Omental fat pad (tissue), 4 donors: ENCODE measurements around the gene TAPBP. TPM values are rescaled to one million over a fixed set of nuclear protein-coding genes. Genes with fewer than 3 reads are reported as not detected.
A peak's percentile ranks its signal among the peaks of the same experiment; 100 is the strongest.
"Not testable (repeated sequence)": the region's sequence is repeated elsewhere in the genome, so short reads cannot be mapped to it uniquely, and the experiment has no call there.

Experiments
- ATAC-seq: fragments of 150-250 bp; one replicate; pipeline ENCODE4 v1.9.1; 2016; ENCODE audit warnings: mild to moderate bottlenecking, moderate library complexity; ENCODE audit not compliant: low FRiP score
- DNase-seq: peaks from one replicate; pipeline ENCODE4 v3.0.0-alpha.2; 2019; ENCODE audit warnings: low spot score
- total RNA-seq, 4 donors: library from RNA; depleted of rRNA; stranded (reverse); fragments of >200 nt; gene quantifications; one replicate each; pipeline ENCODE4 v1.1.0, GENCODE V29; 2016
- TF ChIP-seq, protein P1 (sequence below), 3 donors: fragments of 450-650 bp; IDR thresholded peaks; one replicate each; pipeline ENCODE4 v1.5.1; 2016 to 2017; ENCODE audit warnings: antibody characterized with exemption in 3 of 3, mild to moderate bottlenecking in 3 of 3, moderate library complexity in 2 of 3

Gene TAPBP
- total RNA-seq, 4 donors from 2014 or later: 50.2 to 90.5 (median 69.1) TPM

DNA sequence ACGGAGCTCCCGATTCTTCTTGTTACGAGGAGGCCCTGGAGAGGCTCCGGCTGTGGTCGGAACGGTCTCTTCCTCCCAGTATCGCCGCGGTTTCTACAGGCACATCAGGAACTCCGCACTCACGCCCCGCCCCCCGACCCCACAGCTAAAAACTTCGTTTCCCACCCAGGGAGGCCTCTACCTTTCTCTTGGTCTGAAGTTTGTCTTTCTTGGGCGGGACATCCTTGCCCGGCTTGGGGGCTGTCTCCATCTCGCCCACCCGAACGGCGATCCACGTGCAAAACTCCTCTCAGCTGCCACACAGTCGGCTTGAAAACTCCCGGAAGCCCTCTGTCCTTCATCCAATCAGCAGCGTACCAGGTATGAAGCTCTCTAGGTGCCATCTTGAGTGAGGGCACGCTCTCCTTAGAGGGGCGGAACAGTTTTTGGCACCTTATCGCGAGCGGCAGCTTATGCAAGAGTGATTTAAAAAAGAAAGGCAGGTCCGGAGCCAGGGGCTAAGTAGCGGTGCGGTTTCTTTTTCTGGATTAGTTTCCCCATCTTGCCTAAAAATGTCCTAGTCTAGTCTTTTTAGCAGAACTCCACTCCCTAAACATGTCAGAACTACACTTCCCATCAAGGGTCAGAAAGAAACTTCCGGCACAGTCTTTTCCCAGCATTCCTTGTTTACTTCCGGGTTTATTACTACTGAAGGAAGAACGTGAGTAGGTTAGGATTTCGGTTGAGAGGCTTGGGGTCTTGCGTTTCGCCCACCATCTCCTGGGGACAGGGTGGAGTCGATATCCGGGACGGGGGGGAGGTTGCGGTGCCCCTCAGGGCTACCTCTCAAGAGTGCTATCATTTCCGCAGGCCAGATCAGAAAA is 24.7 kb downstream of the TAPBP start, which contains the start of the genes PFDN6 and WDR46:
PFDN6 (plus strand) TSS at position 681 of the 863 bp plus-strand sequence. CDS start 256 bp downstream, outside the sequence.
WDR46 (minus strand) TSS at position 319 of the 863 bp plus-strand sequence; CDS start at position 250, 69 bp downstream.
- DNase-seq: peak; percentile 62
- TF ChIP-seq, protein P1, sequence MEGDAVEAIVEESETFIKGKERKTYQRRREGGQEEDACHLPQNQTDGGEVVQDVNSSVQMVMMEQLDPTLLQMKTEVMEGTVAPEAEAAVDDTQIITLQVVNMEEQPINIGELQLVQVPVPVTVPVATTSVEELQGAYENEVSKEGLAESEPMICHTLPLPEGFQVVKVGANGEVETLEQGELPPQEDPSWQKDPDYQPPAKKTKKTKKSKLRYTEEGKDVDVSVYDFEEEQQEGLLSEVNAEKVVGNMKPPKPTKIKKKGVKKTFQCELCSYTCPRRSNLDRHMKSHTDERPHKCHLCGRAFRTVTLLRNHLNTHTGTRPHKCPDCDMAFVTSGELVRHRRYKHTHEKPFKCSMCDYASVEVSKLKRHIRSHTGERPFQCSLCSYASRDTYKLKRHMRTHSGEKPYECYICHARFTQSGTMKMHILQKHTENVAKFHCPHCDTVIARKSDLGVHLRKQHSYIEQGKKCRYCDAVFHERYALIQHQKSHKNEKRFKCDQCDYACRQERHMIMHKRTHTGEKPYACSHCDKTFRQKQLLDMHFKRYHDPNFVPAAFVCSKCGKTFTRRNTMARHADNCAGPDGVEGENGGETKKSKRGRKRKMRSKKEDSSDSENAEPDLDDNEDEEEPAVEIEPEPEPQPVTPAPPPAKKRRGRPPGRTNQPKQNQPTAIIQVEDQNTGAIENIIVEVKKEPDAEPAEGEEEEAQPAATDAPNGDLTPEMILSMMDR (IDR thresholded peaks at IDR 0.05): no peak
- ATAC-seq: peak; percentile 93

DNA sequence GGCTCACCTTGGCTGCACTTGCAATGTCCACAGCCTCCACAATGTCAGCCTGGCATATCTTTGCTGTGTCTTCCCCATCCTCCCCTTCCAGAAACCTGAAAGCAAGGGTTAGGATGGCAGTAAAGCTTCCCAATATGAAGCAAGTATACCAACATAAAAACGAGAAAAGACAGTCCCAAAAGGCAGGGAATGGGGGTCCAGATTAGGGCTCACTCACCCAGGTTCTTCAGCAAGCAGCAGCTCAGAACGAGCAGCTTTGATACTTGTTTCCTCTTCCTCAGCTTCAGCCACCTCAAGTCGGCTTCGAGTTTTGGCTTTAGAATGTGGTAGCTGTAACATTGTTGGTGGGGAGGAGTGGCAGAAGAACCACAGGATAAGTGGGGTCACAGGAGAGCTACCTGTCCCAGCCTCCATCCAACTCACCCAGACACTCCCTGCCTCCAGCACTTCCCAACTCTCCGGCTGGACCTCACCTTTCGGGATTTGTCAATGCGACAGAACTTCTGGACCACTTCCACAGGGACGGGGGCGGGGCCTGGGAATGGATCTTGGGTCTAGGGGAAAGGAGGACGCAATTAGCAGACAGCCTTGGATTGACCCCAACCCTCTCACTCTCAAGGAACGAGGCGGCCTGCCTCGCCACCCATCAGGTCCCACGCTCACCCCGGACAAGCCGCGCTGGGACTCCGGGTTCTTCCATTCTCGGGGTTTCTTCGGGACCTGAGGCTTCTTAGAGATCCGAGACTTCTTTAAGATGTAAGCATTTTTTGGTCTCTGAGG is 25.5 kb downstream of the TAPBP start:
- TF ChIP-seq, protein P1 (IDR thresholded peaks at IDR 0.05): no peak
- ATAC-seq (no peak), DNase-seq (no peak)

DNA sequence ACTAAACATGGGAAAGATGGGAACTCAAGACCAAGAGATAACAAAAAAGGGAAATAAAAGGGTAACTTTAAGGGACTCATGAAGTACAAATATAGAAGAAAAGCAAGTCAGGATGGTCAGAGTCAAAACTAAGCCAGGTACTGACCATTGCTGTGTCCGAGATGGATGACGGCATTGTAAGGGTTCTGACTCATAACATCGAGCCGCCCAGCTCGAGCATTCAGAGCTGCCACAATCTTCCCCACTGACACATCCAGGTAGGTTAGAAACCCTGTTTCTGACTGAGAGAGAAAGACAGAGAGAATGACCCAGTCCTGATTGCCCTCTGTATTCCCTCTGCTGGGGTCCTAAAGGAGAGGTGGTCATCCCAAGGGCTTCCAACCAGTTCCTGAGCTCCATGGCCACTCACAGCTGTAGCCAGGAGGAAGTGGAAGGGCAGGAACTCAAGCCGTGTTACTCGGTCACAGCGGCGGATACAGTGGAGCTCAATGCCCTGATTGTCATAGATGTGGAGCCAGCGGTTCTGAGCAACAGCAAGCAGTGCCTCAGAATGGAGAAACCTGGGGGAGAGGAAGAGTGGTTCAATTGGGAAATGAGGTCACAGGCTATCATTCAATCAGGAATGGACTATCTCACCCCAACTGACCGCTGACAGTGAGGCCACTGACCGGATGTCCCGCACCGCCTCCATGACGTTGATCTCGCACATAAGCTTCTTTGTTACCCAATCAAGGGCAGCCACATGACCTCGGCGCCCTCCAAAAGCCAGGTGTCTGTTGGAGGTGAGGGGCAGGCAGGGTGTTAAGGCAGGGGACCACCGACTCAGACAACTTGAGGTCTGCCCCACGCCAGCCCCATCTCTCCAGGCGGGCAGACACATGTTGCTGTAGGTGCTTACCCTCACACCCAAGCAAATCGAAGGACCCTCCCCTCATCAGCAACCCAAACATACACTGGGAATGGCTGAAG is 26.6 kb downstream of the TAPBP start:
- TF ChIP-seq, protein P1 (IDR thresholded peaks at IDR 0.05): no peak
- no peak for DNase-seq
- no peak for ATAC-seq

DNA sequence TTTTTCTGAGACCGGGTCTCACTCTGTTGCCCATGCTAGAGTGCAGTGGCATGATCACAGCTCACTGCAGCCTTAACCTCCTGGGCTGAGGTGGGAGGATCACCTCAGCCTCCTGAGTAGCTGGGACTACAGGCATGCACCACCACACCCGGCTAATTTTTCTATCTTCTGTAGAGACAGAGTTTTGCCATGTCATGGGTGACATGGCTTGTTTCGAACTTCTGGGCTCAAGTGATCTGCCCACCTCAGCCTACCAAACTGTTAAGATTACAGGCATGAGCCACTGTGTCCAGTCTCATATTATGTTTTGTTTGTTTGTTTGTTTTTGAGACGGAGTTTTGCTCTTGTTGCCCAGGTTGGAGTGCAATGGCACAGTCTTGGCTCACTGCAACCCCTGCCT is 28.7 kb downstream of the TAPBP start:
- not testable (repeated sequence) for ATAC-seq, DNase-seq

DNA sequence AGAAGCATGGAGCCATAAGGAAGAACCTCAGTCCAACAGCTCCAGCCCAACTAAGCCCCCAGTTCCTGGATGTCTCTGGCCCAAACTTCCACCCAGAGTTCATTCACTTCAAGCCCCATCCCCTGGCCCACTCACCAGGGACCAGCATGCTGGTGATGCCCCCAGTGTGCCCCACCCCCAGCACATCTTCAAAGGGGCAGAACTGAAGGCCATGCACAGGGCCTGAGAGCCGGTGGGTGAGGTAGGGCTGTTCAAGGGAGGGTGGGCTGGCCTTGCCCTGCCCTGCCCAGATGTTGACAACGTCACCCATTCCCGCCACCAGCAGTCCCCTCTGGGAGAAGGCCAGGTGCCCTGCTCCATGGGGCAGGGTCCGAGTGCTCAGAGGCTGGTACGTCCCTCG is 33.3 kb downstream of the TAPBP start:
- DNase-seq: no peak
- TF ChIP-seq, protein P1 (IDR thresholded peaks at IDR 0.05): no peak
- ATAC-seq: no peak

DNA sequence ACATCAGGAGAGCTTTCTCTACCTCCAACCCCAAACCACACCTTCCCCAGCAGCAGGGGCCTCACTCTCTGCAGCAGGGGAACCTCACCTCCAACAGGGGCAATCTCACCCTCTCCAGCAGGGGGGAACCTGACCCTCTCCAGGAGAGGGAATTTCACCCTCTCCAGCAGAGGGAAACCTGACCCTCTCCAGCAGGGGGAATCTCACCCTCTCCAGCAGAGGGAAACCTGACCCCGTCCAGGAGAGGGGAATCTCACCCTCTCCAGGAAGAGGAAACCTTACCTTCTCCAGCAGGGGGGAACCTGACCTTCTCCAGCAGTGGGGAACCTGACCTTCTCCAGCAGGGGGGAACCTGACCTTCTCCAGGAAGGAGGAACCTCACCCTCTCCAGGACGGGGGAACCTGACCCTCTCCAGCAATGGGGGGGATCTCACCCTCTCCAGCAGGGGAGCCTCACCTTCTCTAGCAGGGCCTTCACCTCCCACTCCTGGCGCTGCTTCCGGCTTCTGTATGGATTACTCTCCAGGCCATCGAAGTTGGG is 33.8 kb downstream of the TAPBP start:
- ATAC-seq (peak; percentile 35), DNase-seq (no peak)
- TF ChIP-seq, protein P1 (IDR thresholded peaks at IDR 0.05): no peak
